Duodenal mucosa (tissue), 2 donors: ENCODE results near the gene TNFSF18.

Source experiments
- H3K27ac ChIP-seq: one replicate; pipeline ENCODE4 v1.7.0; 2013; ENCODE audit warnings: low read depth, low read length
- H3K27me3 ChIP-seq, 2 donors: one replicate each; pipeline ENCODE4 v1.7.0; 2013; ENCODE audit warnings: low read length in 2 of 2, control low read depth in 1 of 2; ENCODE audit not compliant: insufficient read depth in 2 of 2, control insufficient read depth in 1 of 2
- H3K36me3 ChIP-seq, 2 donors: one replicate each; pipeline ENCODE4 v1.7.0; 2013; ENCODE audit warnings: low read length in 2 of 2, control low read depth in 1 of 2; ENCODE audit not compliant: insufficient read depth in 2 of 2, control insufficient read depth in 1 of 2
- H3K4me1 ChIP-seq, 2 donors: one replicate each; pipeline ENCODE4 v1.7.0; 2013; ENCODE audit warnings: low read length in 2 of 2, control low read depth in 1 of 2; ENCODE audit not compliant: insufficient read depth in 2 of 2, control insufficient read depth in 1 of 2
- H3K4me3 ChIP-seq, 2 donors: one replicate each; pipeline ENCODE4 v1.7.0; 2013; ENCODE audit warnings: low read length in 2 of 2, low read depth in 1 of 2
- H3K9ac ChIP-seq, 2 donors: one replicate each; pipeline ENCODE4 v1.7.0; 2013; ENCODE audit warnings: low read length in 2 of 2, low read depth in 1 of 2
- H3K9me3 ChIP-seq, 2 donors: one replicate each; pipeline ENCODE4 v1.7.0; 2013; ENCODE audit warnings: low read length in 2 of 2, control low read depth in 1 of 2; ENCODE audit not compliant: control insufficient read depth in 1 of 2

TNFSF18 gene

GRCh38 chr1:173014160-173014559 lies 36.6 kb downstream of the TNFSF18 start:
- no peak overlapping the region for H3K27ac ChIP-seq
- H3K4me1 ChIP-seq = no peaks in the 10 kb centered on the region
- no peaks in the 10 kb centered on the region for H3K36me3 ChIP-seq
- H3K4me3 ChIP-seq = no peak overlapping the region
- no peak overlapping the region for H3K9ac ChIP-seq
- H3K27me3 ChIP-seq = no peaks in the 10 kb centered on the region
- no peaks in the 10 kb centered on the region for H3K9me3 ChIP-seq

DNA sequence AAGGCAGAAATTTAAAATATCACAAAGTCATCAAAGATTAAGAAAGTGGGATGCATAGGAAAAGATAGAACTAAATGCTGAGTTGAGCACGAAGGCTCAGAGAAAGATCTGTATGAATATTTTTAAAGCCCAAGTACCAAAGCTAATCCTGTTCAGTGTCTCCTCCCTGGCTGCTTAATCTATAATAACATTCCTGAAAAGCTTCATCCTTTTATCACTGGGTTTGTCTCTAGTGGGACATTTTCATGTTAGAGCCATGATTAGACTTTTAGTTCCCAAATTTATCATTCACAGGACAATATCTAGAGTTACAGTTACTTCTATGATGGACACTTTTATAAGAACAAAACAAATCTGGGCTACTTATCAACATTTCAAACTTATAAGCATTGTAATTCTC lies 38.6 kb downstream of the TNFSF18 start:
- H3K9me3 ChIP-seq = no peaks in the 10 kb centered on the region
- no peaks in the 10 kb centered on the region for H3K27me3 ChIP-seq
- no peak overlapping the region for H3K4me3 ChIP-seq
- no peak overlapping the region for H3K27ac ChIP-seq
- H3K9ac ChIP-seq = no peak overlapping the region
- peaks cover 0 to 3% of the 10 kb centered on the region in 2 donors for H3K4me1 ChIP-seq
- H3K36me3 ChIP-seq = no peaks in the 10 kb centered on the region

DNA sequence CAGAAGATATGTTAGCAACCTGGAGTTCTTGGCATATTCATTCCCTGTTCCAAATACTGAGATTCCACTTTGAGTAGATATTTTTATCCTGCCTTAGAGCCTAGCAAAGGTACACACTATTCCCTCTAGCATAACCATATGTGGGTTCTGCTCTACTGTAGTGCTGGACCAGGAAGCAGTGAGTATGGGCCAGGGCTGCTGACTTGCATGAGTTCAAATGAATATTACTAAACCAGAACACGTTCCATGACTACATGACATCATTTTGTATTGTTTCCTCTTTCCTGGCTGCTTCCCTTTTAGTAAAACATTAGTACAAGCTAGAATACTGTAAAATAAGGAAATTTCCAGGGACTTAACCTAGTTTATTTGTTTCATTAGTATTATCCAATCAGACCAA lies 41.1 kb downstream of the TNFSF18 start:
- no peaks in the 10 kb centered on the region for H3K9me3 ChIP-seq
- H3K4me3 ChIP-seq = no peak overlapping the region
- no peak overlapping the region for H3K27ac ChIP-seq
- H3K4me1 ChIP-seq = peaks cover 0 to 3% of the 10 kb centered on the region in 2 donors
- no peaks in the 10 kb centered on the region for H3K27me3 ChIP-seq
- no peak overlapping the region for H3K9ac ChIP-seq
- H3K36me3 ChIP-seq = no peaks in the 10 kb centered on the region

- peaks cover 0 to 3% of the 10 kb centered on the region in 2 donors for H3K4me1 ChIP-seq
- H3K36me3 ChIP-seq = no peaks in the 10 kb centered on the region
- H3K27me3 ChIP-seq = no peaks in the 10 kb centered on the region
- H3K4me3 ChIP-seq = no peak overlapping the region
- H3K9ac ChIP-seq = no peak overlapping the region
- no peak overlapping the region for H3K27ac ChIP-seq
- H3K9me3 ChIP-seq = no peaks in the 10 kb centered on the region
Observed at GRCh38 chr1:173005196-173005864, 45.4 kb downstream of the TNFSF18 start.

- Histone ChIP-seq H3K27ac (no peak overlapping the region), H3K9ac (no peak overlapping the region), H3K4me3 (no peak overlapping the region), H3K4me1 (no peaks in the 10 kb centered on the region), H3K36me3 (no peaks in the 10 kb centered on the region), H3K9me3 (no peaks in the 10 kb centered on the region), H3K27me3 (no peaks in the 10 kb centered on the region)
Observed at GRCh38 chr1:173002891-173003838, 47.6 kb downstream of the TNFSF18 start.

GRCh38 chr1:172999349-172999748 lies 51.4 kb downstream of the TNFSF18 start:
- Histone ChIP-seq H3K36me3 (no peaks in the 10 kb centered on the region), H3K9me3 (peaks cover 0 to 3% of the 10 kb centered on the region in 2 donors), H3K9ac (no peak overlapping the region), H3K27me3 (no peaks in the 10 kb centered on the region), H3K4me1 (no peaks in the 10 kb centered on the region), H3K4me3 (no peak overlapping the region), H3K27ac (no peak overlapping the region)

GRCh38 chr1:172997941-172998361 lies 52.8 kb downstream of the TNFSF18 start:
- Histone ChIP-seq H3K27ac (no peak overlapping the region), H3K9me3 (peaks cover 0 to 3% of the 10 kb centered on the region in 2 donors), H3K9ac (no peak overlapping the region), H3K36me3 (no peaks in the 10 kb centered on the region), H3K4me1 (no peaks in the 10 kb centered on the region), H3K27me3 (no peaks in the 10 kb centered on the region), H3K4me3 (no peak overlapping the region)

DNA sequence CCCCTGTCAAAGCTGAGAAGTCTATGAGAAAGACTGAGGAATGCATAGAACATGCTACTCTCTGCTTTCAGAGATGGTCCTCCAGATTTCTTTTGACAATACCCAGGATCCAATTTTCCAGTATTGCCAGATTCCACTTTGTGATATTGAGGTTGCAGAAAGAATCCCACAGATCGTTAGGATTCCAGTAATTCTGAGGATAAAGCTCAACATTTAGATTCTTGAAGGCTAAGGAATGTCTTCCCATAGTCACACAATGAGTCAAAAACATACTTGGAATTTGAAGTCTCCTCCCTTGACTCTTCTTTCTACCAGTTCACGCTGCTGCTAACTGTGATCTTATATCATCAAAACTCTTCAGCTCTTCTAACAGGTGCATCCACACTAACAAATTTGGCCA lies 57.1 kb downstream of the TNFSF18 start:
- Histone ChIP-seq H3K9ac (no peak overlapping the region), H3K27me3 (no peaks in the 10 kb centered on the region), H3K36me3 (no peaks in the 10 kb centered on the region), H3K9me3 (peaks cover 0 to 3% of the 10 kb centered on the region in 2 donors), H3K27ac (no peak overlapping the region), H3K4me1 (peaks cover 0 to 7% of the 10 kb centered on the region in 2 donors), H3K4me3 (no peak overlapping the region)

DNA sequence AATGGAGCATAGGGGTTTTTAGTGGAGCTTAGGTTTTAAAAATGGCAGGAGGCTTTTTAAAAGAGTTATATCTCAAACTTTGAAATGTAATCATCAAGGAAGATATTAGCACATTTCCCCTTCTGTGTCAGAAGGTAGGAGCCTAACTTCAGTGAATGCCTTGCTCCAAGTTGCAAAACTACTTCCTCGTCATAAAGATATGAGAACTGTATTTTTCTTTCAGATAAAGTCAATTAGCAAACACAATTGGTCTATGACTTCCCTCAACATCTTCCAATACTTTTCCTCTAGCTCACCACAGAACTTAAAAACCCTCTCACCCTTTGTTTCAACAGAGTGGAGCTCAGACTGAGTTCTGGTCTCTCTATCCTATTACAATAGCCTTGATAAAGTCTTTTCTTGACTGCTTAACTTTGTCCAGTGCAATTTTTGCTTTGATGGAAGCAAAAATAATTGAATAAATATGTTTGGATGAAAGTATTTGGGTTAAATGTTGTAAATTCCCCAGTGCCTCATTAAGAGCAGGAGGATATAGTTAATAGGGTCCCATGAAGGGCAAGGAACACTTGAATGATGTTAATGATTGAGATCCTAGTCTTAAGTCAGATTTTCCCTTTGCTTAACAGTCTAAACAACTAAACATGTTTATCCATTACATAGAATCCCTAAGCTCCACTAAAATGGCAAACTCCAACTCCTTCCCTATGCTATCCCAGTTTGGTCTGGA lies 58.9 kb downstream of the TNFSF18 start:
- H3K27ac ChIP-seq = no peak overlapping the region
- peaks cover 0 to 3% of the 10 kb centered on the region in 2 donors for H3K9me3 ChIP-seq
- no peaks in the 10 kb centered on the region for H3K36me3 ChIP-seq
- no peak overlapping the region for H3K9ac ChIP-seq
- H3K4me1 ChIP-seq = peaks cover 0 to 7% of the 10 kb centered on the region in 2 donors
- H3K4me3 ChIP-seq = no peak overlapping the region
- no peaks in the 10 kb centered on the region for H3K27me3 ChIP-seq
